ENCODE measurements around the gene P4HTM. TPM values are rescaled to one million over a fixed set of nuclear protein-coding genes. Genes with fewer than 3 reads are reported as not detected.

The P4HTM gene
- total and polyA plus RNA-seq, 7 experiments from 2014 or later, result 19.7 to 74.7 (median 52.2) TPM

- no peak for ATAC-seq
- Mint-ChIP-seq H3K9me3 (no peaks in the 10 kb centered on the region), H3K4me3 (peak overlapping the region; percentile 75 to 97 (median 91)), H3K36me3 (peaks cover 0 to 18% (median 3%) of the 10 kb centered on the region in 5 donors), H3K27ac (peak overlapping the region; percentile 71 to 95 (median 91)), H3K4me1 (peaks cover 18 to 46% (median 41%) of the 10 kb centered on the region in 7 donors), H3K27me3 (peaks cover 0 to 2% (median 0%) of the 10 kb centered on the region in 5 donors)
- no peak for DNase-seq
- Histone ChIP-seq H3K4me1 (ENCODE audit: control insufficient read depth in 2 of 2, insufficient read depth in 2 of 2, low read length in 2 of 2) (peaks cover 25 to 28% of the 10 kb centered on the region in 2 donors), H3K27me3 (ENCODE audit: control insufficient read depth in 2 of 2, insufficient read depth in 2 of 2, low read length in 2 of 2) (no peaks in the 10 kb centered on the region), H3K36me3 (ENCODE audit: control insufficient read depth in 2 of 3, insufficient read depth in 3 of 3, low read length in 3 of 3) (peaks cover 0 to 44% (median 0%) of the 10 kb centered on the region in 3 experiments), H3K9me3 (ENCODE audit: control insufficient read depth in 2 of 3, low read length in 3 of 3) (no peaks in the 10 kb centered on the region), H3K27ac (ENCODE audit: low read depth, low read length) (peak overlapping the region; percentile 83), H3K4me3 (ENCODE audit: low read length) (peak overlapping the region; percentile 84)
- ChIA-PET CTCF (interaction anchor here (1.4 kb wide), 1 partner anchor 31 kb away, joined by 4 read pairs; no protein-coding TSS in a partner anchor), POLR2A (interaction anchor here (0.7 to 11.9 kb wide), 6 partner anchors 9 to 146 kb away, joined by 3 to 247 read pairs (median 22); partner anchors contain the start of genes IMPDH2, P4HTM, QRICH1 and WDR6)
- intact Hi-C loops (cut with micrococcal nuclease), result no loop called here
These were observed 28.6 kb downstream of the P4HTM start for GRCh38 chr3:49018707-49019006.

- ChIA-PET POLR2A (interaction anchor here (0.6 to 11.9 kb wide), 10 partner anchors 9 to 320 kb away, joined by 3 to 247 read pairs (median 28); partner anchors contain the start of genes IMPDH2, P4HTM, QRICH1 and USP4), CTCF (interaction anchor here (0.7 to 5.9 kb wide), 4 partner anchors 9 to 30 kb away, joined by 3 to 51 read pairs (median 18); partner anchors contain the start of genes IMPDH2, P4HTM and WDR6)
- H3K36me3 ChIP-seq (ENCODE audit: control insufficient read depth in 2 of 3, insufficient read depth in 3 of 3, low read length in 3 of 3), result peaks cover 6 to 44% (median 6%) of the 10 kb centered on the region in 3 experiments
- intact Hi-C loops (cut with micrococcal nuclease), result loop anchor here (2.0 to 10.0 kb wide), 8 partner anchors 31 to 1335 kb away; partner anchors contain the start of genes IP6K2 (in 2 of the 2), PFKFB4 (in 2 of the 2), ARIH2 (in 1 of the 2) and CYB561D2 (in 1 of the 2)
- peaks cover 0 to 2% (median 0%) of the 10 kb centered on the region in 5 donors for H3K27me3 Mint-ChIP-seq
- peak overlapping the region; percentile 98 for H3K27ac ChIP-seq (ENCODE audit: low read depth, low read length)
- H3K4me1 ChIP-seq (ENCODE audit: control insufficient read depth in 2 of 2, insufficient read depth in 2 of 2, low read length in 2 of 2), result peaks cover 25 to 28% of the 10 kb centered on the region in 2 donors
- H3K9me3 Mint-ChIP-seq, result no peaks in the 10 kb centered on the region
- peaks cover 0 to 21% (median under 1%) of the 10 kb centered on the region in 5 donors for H3K36me3 Mint-ChIP-seq
- peak overlapping the region; percentile 99 for H3K4me3 ChIP-seq (ENCODE audit: low read length)
- H3K9me3 ChIP-seq (ENCODE audit: control insufficient read depth in 2 of 3, low read length in 3 of 3), result no peaks in the 10 kb centered on the region
- H3K4me3 Mint-ChIP-seq, result peak overlapping the region; percentile 85 to 98 (median 96)
- DNase-seq, result no peak
- H3K4me1 Mint-ChIP-seq, result peaks cover 19 to 52% (median 44%) of the 10 kb centered on the region in 7 donors
- H3K27me3 ChIP-seq (ENCODE audit: control insufficient read depth in 2 of 2, insufficient read depth in 2 of 2, low read length in 2 of 2), result no peaks in the 10 kb centered on the region
- H3K27ac Mint-ChIP-seq, result peak overlapping the region in 8 of 9 donors; percentile 69 to 98 (median 92)
- ATAC-seq, result no peak
These were observed 29.9 kb downstream of the P4HTM start for GRCh38 chr3:49019941-49020329.

- CTCF ChIA-PET, result interaction anchor here (0.6 to 5.9 kb wide), 7 partner anchors 8 to 46 kb away, joined by 3 to 51 read pairs (median 8); partner anchors contain the start of genes IMPDH2, P4HTM and WDR6
- peaks cover 25 to 28% of the 10 kb centered on the region in 2 donors for H3K4me1 ChIP-seq (ENCODE audit: control insufficient read depth in 2 of 2, insufficient read depth in 2 of 2, low read length in 2 of 2)
- DNase-seq (peak in 1 of 9 donors; percentile 47), ATAC-seq (no peak)
- peaks cover 6 to 44% (median 11%) of the 10 kb centered on the region in 3 experiments for H3K36me3 ChIP-seq (ENCODE audit: control insufficient read depth in 2 of 3, insufficient read depth in 3 of 3, low read length in 3 of 3)
- H3K27ac ChIP-seq (ENCODE audit: low read depth, low read length), result peak overlapping the region; percentile 98
- POLR2A ChIA-PET, result interaction anchor here (0.6 to 11.9 kb wide), 14 partner anchors 8 to 1504 kb away, joined by 3 to 247 read pairs (median 16); partner anchors contain the start of genes ARIH2, IMPDH2, NICN1 and P4HTM
- H3K27me3 ChIP-seq (ENCODE audit: control insufficient read depth in 2 of 2, insufficient read depth in 2 of 2, low read length in 2 of 2), result no peaks in the 10 kb centered on the region
- Mint-ChIP-seq H3K9me3 (no peaks in the 10 kb centered on the region), H3K36me3 (peaks cover 0 to 20% (median 0%) of the 10 kb centered on the region in 5 donors), H3K27me3 (peaks cover 0 to 2% (median 0%) of the 10 kb centered on the region in 5 donors), H3K4me1 (peaks cover 21 to 57% (median 44%) of the 10 kb centered on the region in 7 donors), H3K4me3 (peak overlapping the region; percentile 92 to 99 (median 97)), H3K27ac (peak overlapping the region in 8 of 9 donors; percentile 69 to 98 (median 95))
- peak overlapping the region; percentile 99 for H3K4me3 ChIP-seq (ENCODE audit: low read length)
- no peaks in the 10 kb centered on the region for H3K9me3 ChIP-seq (ENCODE audit: control insufficient read depth in 2 of 3, low read length in 3 of 3)
- intact Hi-C loops (cut with micrococcal nuclease), result loop anchor here (1.0 to 10.0 kb wide), 15 partner anchors 9 to 1334 kb away; partner anchors contain the start of genes DAG1 (in 2 of the 2), IMPDH2 (in 2 of the 2), IP6K2 (in 2 of the 2) and PFKFB4 (in 2 of the 2)
These were observed 30.5 kb downstream of the P4HTM start for GRCh38 chr3:49020330-49021212.

GRCh38 chr3:49021213-49021812 is 31.3 kb downstream of the P4HTM start:
- peaks cover 21 to 60% (median 44%) of the 10 kb centered on the region in 7 donors for H3K4me1 Mint-ChIP-seq
- DNase-seq (peak; percentile 96 to 99 (median 98)), ATAC-seq (peak; percentile 90)
- Histone ChIP-seq H3K4me3 (ENCODE audit: low read length) (peak overlapping the region; percentile 99), H3K36me3 (ENCODE audit: control insufficient read depth in 2 of 3, insufficient read depth in 3 of 3, low read length in 3 of 3) (peaks cover 8 to 44% (median 11%) of the 10 kb centered on the region in 3 experiments), H3K9me3 (ENCODE audit: control insufficient read depth in 2 of 3, low read length in 3 of 3) (no peaks in the 10 kb centered on the region), H3K4me1 (ENCODE audit: control insufficient read depth in 2 of 2, insufficient read depth in 2 of 2, low read length in 2 of 2) (peaks cover 25 to 28% of the 10 kb centered on the region in 2 donors), H3K27ac (ENCODE audit: low read depth, low read length) (peak overlapping the region; percentile 98), H3K27me3 (ENCODE audit: control insufficient read depth in 2 of 2, insufficient read depth in 2 of 2, low read length in 2 of 2) (no peaks in the 10 kb centered on the region)
- peaks cover 0 to 2% (median 0%) of the 10 kb centered on the region in 5 donors for H3K27me3 Mint-ChIP-seq
- ChIA-PET POLR2A (interaction anchor here (0.6 to 11.9 kb wide), 21 partner anchors 7 to 1505 kb away, joined by 3 to 247 read pairs (median 4); partner anchors contain the start of genes ARIH2, IMPDH2, IP6K2 and NICN1), CTCF (interaction anchor here (0.6 to 5.9 kb wide), 12 partner anchors 8 to 448 kb away, joined by 3 to 51 read pairs (median 4); partner anchors contain the start of genes DAG1, P4HTM and WDR6)
- intact Hi-C loops (cut with micrococcal nuclease), result loop anchor here (1.0 to 10.0 kb wide), 15 partner anchors 8 to 1333 kb away; partner anchors contain the start of genes DAG1 (in 2 of the 2), IMPDH2 (in 2 of the 2), IP6K2 (in 2 of the 2) and PFKFB4 (in 2 of the 2)
- peak overlapping the region; percentile 92 to 99 (median 97) for H3K4me3 Mint-ChIP-seq
- H3K27ac Mint-ChIP-seq, result peak overlapping the region; percentile 93 to 98 (median 97)
- peaks cover 0 to 24% (median 0%) of the 10 kb centered on the region in 5 donors for H3K36me3 Mint-ChIP-seq
- H3K9me3 Mint-ChIP-seq, result no peaks in the 10 kb centered on the region

- Histone ChIP-seq H3K9me3 (ENCODE audit: control insufficient read depth in 2 of 3, low read length in 3 of 3) (no peaks in the 10 kb centered on the region), H3K36me3 (ENCODE audit: control insufficient read depth in 2 of 3, insufficient read depth in 3 of 3, low read length in 3 of 3) (peaks cover 10 to 46% (median 11%) of the 10 kb centered on the region in 3 experiments), H3K27me3 (ENCODE audit: control insufficient read depth in 2 of 2, insufficient read depth in 2 of 2, low read length in 2 of 2) (no peaks in the 10 kb centered on the region), H3K27ac (ENCODE audit: low read depth, low read length) (peak within 1 kb of the TSS; percentile 98), H3K4me3 (ENCODE audit: low read length) (peak within 1 kb of the TSS; percentile 99), H3K4me1 (ENCODE audit: control insufficient read depth in 2 of 2, insufficient read depth in 2 of 2, low read length in 2 of 2) (peaks cover 24 to 25% of the 10 kb centered on the region in 2 donors)
- Mint-ChIP-seq H3K27me3 (peaks cover 0 to 2% (median 0%) of the 10 kb centered on the region in 5 donors), H3K36me3 (peaks cover 0 to 28% (median 0%) of the 10 kb centered on the region in 5 donors), H3K4me3 (peak within 1 kb of the TSS; percentile 92 to 99 (median 97)), H3K9me3 (no peaks in the 10 kb centered on the region), H3K27ac (peak within 1 kb of the TSS; percentile 95 to 99 (median 98)), H3K4me1 (peaks cover 21 to 61% (median 47%) of the 10 kb centered on the region in 7 donors)
- intact Hi-C loops (cut with micrococcal nuclease), result loop anchor here (1.0 to 10.0 kb wide), 17 partner anchors 7 to 1333 kb away; partner anchors contain the start of genes DAG1 (in 2 of the 2), IMPDH2 (in 2 of the 2), IP6K2 (in 2 of the 2) and PFKFB4 (in 2 of the 2)
- ATAC-seq (peak; percentile 89), DNase-seq (peak; percentile 84 to 96 (median 89))
- ChIA-PET POLR2A (interaction anchor here (0.6 to 11.9 kb wide), 19 partner anchors 11 to 781 kb away, joined by 3 to 247 read pairs (median 5); partner anchors contain the start of genes ARIH2, IP6K2, NICN1 and P4HTM), CTCF (interaction anchor here (0.6 to 5.9 kb wide), 13 partner anchors 8 to 447 kb away, joined by 3 to 51 read pairs (median 4); partner anchors contain the start of genes DAG1, P4HTM, QRICH1 and WDR6)
These were observed 32.0 kb downstream of the P4HTM start, which contains the start of gene NDUFAF3 for GRCh38 chr3:49021813-49022687. TSS of gene NDUFAF3 (plus strand) at chr3:49022121. CDS start at chr3:49022145, 24 bp downstream.
